CD4-positive, alpha-beta memory T cell (primary cell): Measurements from ENCODE around the gene RPS18. TPM values are rescaled to one million over a fixed set of nuclear protein-coding genes. Genes with fewer than 3 reads are reported as not detected.

Experiments
- CTCF ChIA-PET: fragments of 350-600 bp; sonication (Branson Sonifier 250); formaldehyde crosslinking; loops from one replicate; lab custom pipeline; 2021; ENCODE audit warnings: inconsistent platforms; ENCODE audit not compliant: partially characterized antibody; lab: Charles Lee
- POLR2A ChIA-PET: fragments of 350-600 bp; sonication (Branson Sonifier 250); formaldehyde crosslinking; loops from one replicate; lab custom pipeline; 2021; ENCODE audit not compliant: partially characterized antibody; lab: Charles Lee
- DNase-seq, 5 donors: peaks; one replicate each; pipeline versions ENCODE4 v3.0.0 to v3.0.0-alpha.2; 2020 to 2022; ENCODE audit warnings: mixed read lengths in 1 of 5
- H3K27ac ChIP-seq: one replicate; pipeline ENCODE4 v1.7.0; 2013; ENCODE audit warnings: low read depth, low read length
- H3K27me3 ChIP-seq: 2 replicates; pipeline ENCODE4 v1.7.0; 2013; ENCODE audit warnings: mild to moderate bottlenecking, low read length, moderate library complexity; ENCODE audit not compliant: insufficient read depth
- H3K36me3 ChIP-seq: 2 replicates; pipeline ENCODE4 v1.7.0; 2013; ENCODE audit warnings: mild to moderate bottlenecking, low read length, moderate library complexity; ENCODE audit not compliant: insufficient read depth
- H3K4me1 ChIP-seq: 2 replicates; pipeline ENCODE4 v1.7.0; 2013; ENCODE audit warnings: mild to moderate bottlenecking, low read length, moderate library complexity; ENCODE audit not compliant: insufficient read depth
- H3K4me3 ChIP-seq, 2 donors: one replicate each; pipeline ENCODE4 v1.7.0; 2013; ENCODE audit warnings: low read length in 2 of 2, mild to moderate bottlenecking in 1 of 2
- H3K9me3 ChIP-seq, 2 donors: one replicate each; pipeline ENCODE4 v1.7.0; 2013; ENCODE audit warnings: low read length in 2 of 2, control low read depth in 1 of 2; ENCODE audit not compliant: control insufficient read depth in 1 of 2
- H3K27ac Mint-ChIP-seq, 7 donors: one replicate each; pipeline ENCODE4 v1.8.0; 2020 to 2021; ENCODE audit warnings: mixed read lengths in 7 of 7, mild to moderate bottlenecking in 6 of 7, inconsistent platforms in 3 of 7, moderate library complexity in 3 of 7
- H3K27me3 Mint-ChIP-seq, 2 donors: one replicate each; pipeline ENCODE4 v1.8.0; 2020 to 2021; ENCODE audit warnings: mixed read lengths in 2 of 2
- H3K36me3 Mint-ChIP-seq, 2 donors: one replicate each; pipeline ENCODE4 v1.8.0; 2020 to 2021; ENCODE audit warnings: mixed read lengths in 2 of 2, inconsistent platforms in 1 of 2, mild to moderate bottlenecking in 1 of 2
- H3K4me1 Mint-ChIP-seq, 4 donors: one replicate each; pipeline ENCODE4 v1.8.0; 2020 to 2021; ENCODE audit warnings: mixed read lengths in 4 of 4, mild to moderate bottlenecking in 1 of 4
- H3K4me3 Mint-ChIP-seq, 8 donors: one replicate each; pipeline ENCODE4 v1.8.0; 2020 to 2021; ENCODE audit warnings: mixed read lengths in 8 of 8, mild to moderate bottlenecking in 7 of 8, moderate library complexity in 6 of 8, inconsistent platforms in 3 of 8
- H3K9me3 Mint-ChIP-seq, 8 donors: one replicate each; pipeline ENCODE4 v1.8.0; 2020 to 2021; ENCODE audit warnings: mixed read lengths in 8 of 8, mild to moderate bottlenecking in 5 of 8, inconsistent platforms in 3 of 8, moderate library complexity in 1 of 8
- intact Hi-C: fragments of 100-400 bp; cut with micrococcal nuclease; formaldehyde crosslinking; loops from one replicate; pipeline ENCODE4 v1.15.1; 2023
- polyA plus RNA-seq, 2 donors: library from polyadenylated mRNA; unstranded; fragments of 300-500 nt; fragmentation: Illumina TruSeq; gene quantifications; one replicate each; pipeline ENCODE4 v1.2.3, GENCODE V29; 2021
- total RNA-seq, 2 experiments: library from RNA; stranded (reverse); gene quantifications; one replicate each; pipeline ENCODE4 v1.2.3, GENCODE V29; 2021

The RPS18 gene
- total and polyA plus RNA-seq, 4 experiments from 2014 or later = 3,264 to 8,968 (median 6,136) TPM

- no peak overlapping the region for H3K27ac ChIP-seq
- no peaks in the 10 kb centered on the region for H3K9me3 ChIP-seq
- peak overlapping the region in 2 of 7 donors; percentile 8 to 19 for H3K27ac Mint-ChIP-seq
- H3K4me1 Mint-ChIP-seq = peaks cover 3 to 7% (median 5%) of the 10 kb centered on the region in 4 donors
- ChIA-PET CTCF (no interaction called here), POLR2A (interaction anchor here (0.9 to 1.9 kb wide), 2 partner anchors 33 to 36 kb away, joined by 4 to 8 read pairs; partner anchors contain the start of genes B3GALT4 and RING1)
- peaks cover 5 to 12% of the 10 kb centered on the region in 2 donors for H3K27me3 Mint-ChIP-seq
- no peaks in the 10 kb centered on the region for H3K36me3 ChIP-seq
- peak overlapping the region in 2 of 8 donors; percentile 4 to 40 for H3K4me3 Mint-ChIP-seq
- no peaks in the 10 kb centered on the region for H3K36me3 Mint-ChIP-seq
- no peak for DNase-seq
- intact Hi-C loops = no loop called here
- peaks cover 4% of the 10 kb centered on the region for H3K4me1 ChIP-seq
- H3K4me3 ChIP-seq = no peak overlapping the region
- H3K9me3 Mint-ChIP-seq = no peaks in the 10 kb centered on the region
- H3K27me3 ChIP-seq = no peaks in the 10 kb centered on the region
These were observed 29.9 kb upstream of the RPS18 start for GRCh38 chr6:33241968-33242367.

DNA sequence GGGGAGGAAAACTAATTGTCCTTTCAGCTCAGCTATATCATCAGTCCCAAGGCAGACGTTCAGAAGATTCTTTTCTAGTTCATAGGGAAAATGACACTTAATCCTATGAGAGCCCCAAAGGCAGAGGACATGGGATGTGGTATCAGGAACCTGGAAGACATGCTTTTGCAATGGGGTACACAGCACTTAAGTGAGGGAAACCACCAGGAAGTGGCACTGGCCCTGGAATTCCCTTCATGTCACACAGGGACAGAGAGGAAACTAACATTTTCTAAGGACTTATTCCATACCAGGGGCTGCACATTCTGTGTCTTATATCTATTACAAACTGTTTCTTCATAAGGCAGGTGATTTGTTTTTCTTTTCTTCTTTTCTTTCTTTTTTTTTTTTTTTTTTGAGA, 28.4 kb upstream of the RPS18 start:
- CTCF ChIA-PET = interaction anchor here (0.7 to 1.3 kb wide), 4 partner anchors 28 to 1394 kb away, joined by 3 read pairs; partner anchors contain the start of genes RPS18 and VPS52
- H3K36me3 Mint-ChIP-seq = no peaks in the 10 kb centered on the region

DNA sequence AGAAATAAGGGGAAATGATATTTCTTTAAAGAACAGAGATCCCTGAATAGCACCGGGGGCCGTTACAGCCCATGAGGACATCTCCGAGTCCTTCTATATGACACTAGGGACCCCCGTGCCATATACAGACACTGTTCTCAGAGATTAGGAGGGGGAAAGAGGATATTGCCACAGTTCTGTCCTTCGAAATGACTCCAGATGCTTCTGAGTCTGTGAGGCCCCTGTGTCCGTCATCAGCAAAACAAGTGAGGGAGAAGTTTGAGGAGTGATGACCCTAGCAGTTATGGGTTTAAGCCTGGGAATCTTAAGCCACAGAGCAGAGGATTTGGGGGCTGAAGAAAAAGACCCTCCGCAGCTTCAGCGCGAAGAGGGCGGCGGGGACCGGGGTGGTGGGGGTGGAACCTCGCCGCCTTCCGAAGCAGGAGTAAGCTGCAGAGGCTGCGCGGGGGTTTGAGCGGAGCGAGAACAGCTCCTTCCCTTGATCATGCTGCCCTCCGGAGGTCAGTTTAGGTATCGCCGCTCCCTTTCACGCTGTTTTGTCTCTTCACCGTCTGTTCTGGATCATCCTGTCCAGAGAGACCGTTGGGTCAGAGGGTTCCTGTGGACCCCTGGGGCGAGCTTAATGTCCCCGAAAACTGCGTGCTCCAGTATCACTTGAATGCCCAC, 23.8 kb upstream of the RPS18 start:
- H3K4me1 Mint-ChIP-seq = peaks cover 19 to 46% (median 30%) of the 10 kb centered on the region in 4 donors
- H3K27me3 Mint-ChIP-seq = peaks cover 3 to 4% of the 10 kb centered on the region in 2 donors
- peak; percentile 85 to 90 (median 87) for DNase-seq
- ChIA-PET CTCF (interaction anchor here (0.6 to 7.0 kb wide), 40 partner anchors 9 to 264 kb away, joined by 3 to 105 read pairs (median 5); partner anchors contain the start of genes B3GALT4, CUTA, HLA-DPB1 and HSD17B8), POLR2A (interaction anchor here (0.7 to 5.6 kb wide), 38 partner anchors 9 to 452 kb away, joined by 3 to 92 read pairs (median 6); partner anchors contain the start of genes B3GALT4, CUTA, HLA-DPA1 and HSD17B8)
- Histone ChIP-seq H3K4me3 (peak overlapping the region; percentile 49 to 65), H3K27me3 (no peaks in the 10 kb centered on the region), H3K4me1 (peaks cover 26% of the 10 kb centered on the region), H3K36me3 (no peaks in the 10 kb centered on the region), H3K9me3 (no peaks in the 10 kb centered on the region), H3K27ac (peak overlapping the region; percentile 93)
- peak overlapping the region; percentile 84 to 95 (median 88) for H3K4me3 Mint-ChIP-seq
- intact Hi-C loops = loop anchor here (1.0 kb wide), 3 partner anchors 87 to 234 kb away; no protein-coding TSS in a partner anchor
- peak overlapping the region; percentile 90 to 98 (median 97) for H3K27ac Mint-ChIP-seq
- H3K36me3 Mint-ChIP-seq = peaks cover 15 to 22% of the 10 kb centered on the region in 2 donors
- H3K9me3 Mint-ChIP-seq = no peaks in the 10 kb centered on the region

More for the DNA sequence above, 28.4 kb upstream of the RPS18 start:
- intact Hi-C loops = no loop called here
- no peaks in the 10 kb centered on the region for H3K36me3 ChIP-seq
- POLR2A ChIA-PET = no interaction called here
- H3K27ac Mint-ChIP-seq = no peak overlapping the region
- H3K4me3 ChIP-seq = no peak overlapping the region
- H3K4me1 ChIP-seq = peaks cover 10% of the 10 kb centered on the region
- H3K27me3 ChIP-seq = no peaks in the 10 kb centered on the region
- no peak for DNase-seq
- no peaks in the 10 kb centered on the region for H3K9me3 ChIP-seq
- H3K27me3 Mint-ChIP-seq = peaks cover 5 to 12% of the 10 kb centered on the region in 2 donors
- H3K4me1 Mint-ChIP-seq = peaks cover 6 to 15% (median 11%) of the 10 kb centered on the region in 4 donors
- H3K4me3 Mint-ChIP-seq = no peak overlapping the region
- no peaks in the 10 kb centered on the region for H3K9me3 Mint-ChIP-seq
- H3K27ac ChIP-seq = no peak overlapping the region

DNA sequence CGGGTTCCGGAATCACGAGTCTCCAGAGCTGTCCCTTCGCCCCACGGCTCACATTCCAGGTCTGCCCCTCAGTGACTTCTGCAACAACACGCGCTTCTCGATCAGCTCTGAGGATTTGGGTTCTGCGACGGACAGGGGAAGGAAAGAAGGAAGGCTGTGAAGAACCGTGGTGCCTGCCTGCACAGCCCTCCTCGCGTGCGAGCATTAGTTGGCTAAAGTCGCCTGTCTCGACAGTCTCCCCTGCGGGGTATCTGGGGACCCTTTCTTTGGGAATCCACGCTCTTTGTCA, 23.3 kb upstream of the RPS18 start:
- Histone ChIP-seq H3K4me1 (peaks cover 26% of the 10 kb centered on the region), H3K27ac (peak overlapping the region; percentile 93), H3K9me3 (no peaks in the 10 kb centered on the region), H3K4me3 (peak overlapping the region; percentile 49 to 65), H3K27me3 (no peaks in the 10 kb centered on the region), H3K36me3 (no peaks in the 10 kb centered on the region)
- Mint-ChIP-seq H3K4me3 (peak overlapping the region; percentile 84 to 95 (median 88)), H3K36me3 (peaks cover 15 to 22% of the 10 kb centered on the region in 2 donors), H3K27me3 (peaks cover 0 to 3% of the 10 kb centered on the region in 2 donors), H3K27ac (peak overlapping the region; percentile 90 to 98 (median 97)), H3K9me3 (no peaks in the 10 kb centered on the region), H3K4me1 (peaks cover 19 to 47% (median 30%) of the 10 kb centered on the region in 4 donors)
- DNase-seq = peak in 1 of 5 donors; percentile 69
- intact Hi-C loops = loop anchor here (1.0 kb wide), 3 partner anchors 87 to 234 kb away; no protein-coding TSS in a partner anchor
- ChIA-PET CTCF (interaction anchor here (0.6 to 7.0 kb wide), 36 partner anchors 9 to 265 kb away, joined by 3 to 105 read pairs (median 6); partner anchors contain the start of genes B3GALT4, CUTA, HLA-DPB1 and HSD17B8), POLR2A (interaction anchor here (0.7 to 5.6 kb wide), 38 partner anchors 9 to 988 kb away, joined by 3 to 92 read pairs (median 6); partner anchors contain the start of genes B3GALT4, HLA-DPA1, HMGA1 and HSD17B8)

DNA sequence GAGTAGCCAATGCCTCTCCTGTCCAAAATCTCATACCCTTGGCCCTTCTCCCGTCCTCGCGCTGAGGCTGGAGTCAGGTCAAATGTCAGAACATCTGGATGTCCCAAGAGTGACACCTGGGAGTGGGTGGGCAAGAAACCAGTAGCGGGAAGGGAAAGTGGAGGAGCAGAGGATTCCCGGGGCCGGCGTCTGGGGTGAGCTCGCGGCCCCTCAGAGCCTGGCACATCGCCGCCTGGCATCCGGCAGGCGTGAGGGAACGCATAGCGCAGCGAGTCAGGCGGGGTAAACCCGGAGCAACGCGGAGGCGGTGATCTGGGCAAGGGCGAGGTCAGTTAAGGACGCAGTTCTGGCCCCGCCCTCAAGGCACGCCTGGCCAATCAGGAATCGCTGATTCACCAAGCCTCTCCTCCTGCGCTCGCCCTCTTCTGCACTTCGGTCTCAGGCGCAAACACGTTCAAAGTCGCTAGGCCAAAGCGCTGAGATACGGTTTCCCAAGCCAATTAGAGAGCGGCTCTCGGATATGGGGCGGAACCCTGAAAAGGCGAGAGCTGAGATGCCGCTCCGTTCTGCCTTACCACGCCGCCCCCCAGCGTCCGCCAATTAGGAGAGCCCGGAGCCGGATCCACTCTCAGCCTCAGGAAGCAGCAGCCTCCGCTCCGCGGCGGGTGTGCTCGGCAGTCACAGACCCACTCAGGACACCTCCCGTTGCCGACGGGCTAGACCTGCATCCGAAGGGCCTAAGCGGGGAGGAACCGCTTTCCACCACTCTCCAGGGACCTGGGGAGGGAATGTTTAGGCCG, 22.7 kb upstream of the RPS18 start:
- POLR2A ChIA-PET = interaction anchor here (0.7 to 5.6 kb wide), 41 partner anchors 10 to 988 kb away, joined by 3 to 92 read pairs (median 5); partner anchors contain the start of genes B3GALT4, CUTA, HLA-DPA1 and HMGA1
- Mint-ChIP-seq H3K9me3 (no peaks in the 10 kb centered on the region), H3K27ac (peak overlapping the region; percentile 90 to 98 (median 97)), H3K4me3 (peak overlapping the region; percentile 84 to 95 (median 88)), H3K36me3 (peaks cover 15 to 22% of the 10 kb centered on the region in 2 donors), H3K27me3 (peaks cover 0 to 3% of the 10 kb centered on the region in 2 donors), H3K4me1 (peaks cover 19 to 47% (median 30%) of the 10 kb centered on the region in 4 donors)
- CTCF ChIA-PET = interaction anchor here (0.6 to 7.0 kb wide), 40 partner anchors 10 to 265 kb away, joined by 3 to 105 read pairs (median 5); partner anchors contain the start of genes B3GALT4, CUTA, HLA-DPB1 and HSD17B8
- Histone ChIP-seq H3K4me1 (peaks cover 26% of the 10 kb centered on the region), H3K9me3 (no peaks in the 10 kb centered on the region), H3K36me3 (no peaks in the 10 kb centered on the region), H3K4me3 (peak overlapping the region; percentile 60 to 65), H3K27me3 (no peaks in the 10 kb centered on the region), H3K27ac (peak overlapping the region; percentile 93)
- DNase-seq = peak; percentile 94 to 98 (median 97)
- intact Hi-C loops = loop anchor here (1.0 kb wide), 10 partner anchors 22 to 235 kb away; partner anchors contain the start of genes B3GALT4, HSD17B8, KIFC1 and RXRB
